Measurements from ENCODE around the gene NUDT4. TPM values are rescaled to one million over a fixed set of nuclear protein-coding genes. Genes with fewer than 3 reads are reported as not detected.

The NUDT4 gene
- total and polyA plus RNA-seq, 2 of the 8 experiments (the other 6 are each of a cell fraction or from before 2014, with no cell fraction given): 17.3 to 71.7 TPM

DNA sequence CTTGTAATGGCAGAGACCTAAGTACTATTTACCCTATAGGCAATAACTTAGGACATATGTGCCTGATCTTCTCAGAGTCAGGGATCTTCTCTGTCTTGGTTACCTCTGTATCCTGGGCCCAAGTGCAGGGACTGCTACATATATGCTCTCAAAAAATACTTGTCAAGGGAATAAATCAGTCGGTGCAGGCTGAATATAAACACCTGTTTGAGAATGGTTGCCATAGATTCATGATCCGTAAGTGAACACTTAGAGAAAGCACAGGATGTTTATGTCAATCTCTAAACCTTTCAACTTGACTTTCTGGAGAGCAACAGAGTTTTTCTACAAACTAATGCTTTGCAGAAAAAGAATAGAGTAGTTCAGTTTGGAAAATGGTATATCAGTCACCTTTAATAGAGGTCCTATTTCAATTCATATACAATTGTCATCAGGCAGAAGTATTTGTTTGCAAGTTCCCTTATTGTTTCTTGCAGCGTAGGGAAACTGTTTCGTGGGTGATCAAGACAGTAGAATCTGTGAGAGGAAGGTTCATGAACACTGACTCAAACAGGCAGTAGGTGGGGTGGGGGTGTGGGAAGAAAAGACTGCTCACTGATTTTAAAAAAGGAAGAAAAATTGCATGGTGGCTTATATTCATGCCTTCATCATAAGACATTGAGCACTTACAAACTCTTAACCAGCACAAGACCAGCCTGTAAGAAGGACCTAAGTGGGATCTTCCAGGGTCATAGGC lies 70.0 kb downstream of the NUDT4 start:
- H2BK15ac ChIP-seq (ENCODE audit: low read length): no peak overlapping the region
- H3K4me1 ChIP-seq (replicated peaks in 1 of 4; ENCODE audit: control insufficient read depth in 3 of 4, insufficient read depth in 4 of 4, low read length in 3 of 4): no peaks in the 10 kb centered on the region
- POLR2A ChIA-PET (ENCODE audit: partially characterized antibody): no interaction called here
- no peak overlapping the region for H3K4me3 ChIP-seq (ENCODE audit: extremely low read depth in 1 of 4, insufficient read depth in 2 of 4, low read depth in 3 of 4, low read length in 4 of 4)
- H4K8ac ChIP-seq (ENCODE audit: extremely low read depth, insufficient read depth, low read length): no peak overlapping the region
- H3K18ac ChIP-seq (ENCODE audit: extremely low read depth, low read length): no peak overlapping the region
- no peaks in the 10 kb centered on the region for H3K79me1 ChIP-seq (ENCODE audit: low read depth, low read length)
- H3K27me3 ChIP-seq (replicated peaks in 1 of 4; ENCODE audit: control insufficient read depth in 3 of 4, extremely low read depth in 1 of 4, insufficient read depth in 3 of 4, low read length in 3 of 4): no peaks in the 10 kb centered on the region
- H2BK20ac ChIP-seq (ENCODE audit: low read length): no peak overlapping the region
- H2BK5ac ChIP-seq (ENCODE audit: low read depth, low read length): no peak overlapping the region
- WGBS, 2 experiments (ENCODE audit: extremely low coverage in 1 of 2, insufficient coverage in 1 of 2, insufficient read length in 1 of 2, insufficient replicate concordance in 2 of 2, low coverage in 1 of 2, low lambda C conversion rate in 2 of 2, missing lambda C conversion rate in 1 of 2): 97% methylated on average over 4 of the region's 4 CpGs; no CpG with 5 or more reads in 1 of the 2 experiments
- DNase-seq (ENCODE audit: low read depth in 1 of 2, low spot score in 2 of 2): no peak
- no peaks in the 10 kb centered on the region for H3K9me3 ChIP-seq (ENCODE audit: insufficient read depth in 2 of 2, low read depth in 1 of 2, low read length in 1 of 2)
- no peak overlapping the region for H3K56ac ChIP-seq (replicated peaks; ENCODE audit: insufficient read length, low read depth, low read length)
- no peak overlapping the region for H2AFZ ChIP-seq (ENCODE audit: low read length)
- H3K36me3 ChIP-seq (ENCODE audit: control insufficient read depth in 2 of 4, insufficient read depth in 4 of 4, low read length in 3 of 4): no peaks in the 10 kb centered on the region
- peaks cover 2% of the 10 kb centered on the region; the same call in 1 of the 2 replicates for H3K23me2 ChIP-seq (ENCODE audit: low read depth, low read length)
- no peak overlapping the region for H3K23ac ChIP-seq (ENCODE audit: insufficient read length)
- no peak overlapping the region for H3K9ac ChIP-seq (replicated peaks in 1 of 4; ENCODE audit: extremely low read depth in 1 of 4, low read depth in 3 of 4, low read length in 3 of 4)
- H3K79me2 ChIP-seq (ENCODE audit: control insufficient read depth in 1 of 2, insufficient read depth in 2 of 2, low read length in 2 of 2): peaks cover 0 to 10% of the 10 kb centered on the region in 2 experiments; a peak in 2 of 4 replicates
- CTCF ChIA-PET (ENCODE audit: partially characterized antibody): no interaction called here
- no peak for FAIRE-seq
- no peak overlapping the region for H3K4ac ChIP-seq (replicated peaks; ENCODE audit: insufficient read length, low read depth, low read length)
- no peak overlapping the region for H3K27ac ChIP-seq (ENCODE audit: low read depth, low read length)
- no peaks in the 10 kb centered on the region for H4K20me1 ChIP-seq (replicated peaks in 1 of 2; ENCODE audit: control insufficient read depth in 1 of 2, insufficient read depth in 2 of 2, low read length in 2 of 2)
- no peak overlapping the region for H4K5ac ChIP-seq (ENCODE audit: insufficient read length, low read depth, low read length)
- H2BK120ac ChIP-seq (replicated peaks; ENCODE audit: low read depth, low read length): no peak overlapping the region
- no peak overlapping the region for H4K91ac ChIP-seq (replicated peaks; ENCODE audit: insufficient read length, low read length)
- H3K14ac ChIP-seq (ENCODE audit: insufficient read length): no peak overlapping the region
- no peak overlapping the region for H3K4me2 ChIP-seq (ENCODE audit: insufficient read depth in 1 of 2, low read depth in 2 of 2, low read length in 2 of 2)
- H2BK12ac ChIP-seq (ENCODE audit: low read depth, low read length): no peak overlapping the region
- H2AK5ac ChIP-seq (ENCODE audit: low read depth, low read length): no peak overlapping the region
- TF ChIP-seq, protein P1, sequence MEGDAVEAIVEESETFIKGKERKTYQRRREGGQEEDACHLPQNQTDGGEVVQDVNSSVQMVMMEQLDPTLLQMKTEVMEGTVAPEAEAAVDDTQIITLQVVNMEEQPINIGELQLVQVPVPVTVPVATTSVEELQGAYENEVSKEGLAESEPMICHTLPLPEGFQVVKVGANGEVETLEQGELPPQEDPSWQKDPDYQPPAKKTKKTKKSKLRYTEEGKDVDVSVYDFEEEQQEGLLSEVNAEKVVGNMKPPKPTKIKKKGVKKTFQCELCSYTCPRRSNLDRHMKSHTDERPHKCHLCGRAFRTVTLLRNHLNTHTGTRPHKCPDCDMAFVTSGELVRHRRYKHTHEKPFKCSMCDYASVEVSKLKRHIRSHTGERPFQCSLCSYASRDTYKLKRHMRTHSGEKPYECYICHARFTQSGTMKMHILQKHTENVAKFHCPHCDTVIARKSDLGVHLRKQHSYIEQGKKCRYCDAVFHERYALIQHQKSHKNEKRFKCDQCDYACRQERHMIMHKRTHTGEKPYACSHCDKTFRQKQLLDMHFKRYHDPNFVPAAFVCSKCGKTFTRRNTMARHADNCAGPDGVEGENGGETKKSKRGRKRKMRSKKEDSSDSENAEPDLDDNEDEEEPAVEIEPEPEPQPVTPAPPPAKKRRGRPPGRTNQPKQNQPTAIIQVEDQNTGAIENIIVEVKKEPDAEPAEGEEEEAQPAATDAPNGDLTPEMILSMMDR (IDR thresholded peaks at IDR 0.05; ENCODE audit: control extremely low read depth in 1 of 3, insufficient read depth in 1 of 3, low read depth in 1 of 3, low read length in 3 of 3): no peak
- no peak for TF ChIP-seq EZH2 (IDR thresholded peaks at IDR 0.05; ENCODE audit: low read depth, low read length, severe bottlenecking)
- TF ChIP-seq MAFK (IDR thresholded peaks at IDR 0.05; ENCODE audit: low read depth, low read length): no peak
- no peak for TF ChIP-seq TAF1 (IDR thresholded peaks at IDR 0.05; ENCODE audit: low read depth, low read length)
- no peak for TF ChIP-seq KDM4A (IDR thresholded peaks at IDR 0.05; ENCODE audit: low read depth, low read length, severe bottlenecking)
- no peak for TF ChIP-seq NRF1 (IDR thresholded peaks at IDR 0.05; ENCODE audit: low read depth, low read length)
- TF ChIP-seq NANOG (IDR thresholded peaks at IDR 0.05; ENCODE audit: insufficient read depth, low read depth, low read length, poor library complexity, severe bottlenecking): no peak
- no peak for TF ChIP-seq CBX5 (IDR thresholded peaks at IDR 0.05; ENCODE audit: low read depth, low read length)
- TF ChIP-seq KDM5A (IDR thresholded peaks at IDR 0.05; ENCODE audit: low read length): no peak
- no peak for TF ChIP-seq EGR1 (IDR thresholded peaks at IDR 0.05; ENCODE audit: borderline replicate concordance, low read depth, low read length)
- no peak for TF ChIP-seq SP2 (IDR thresholded peaks at IDR 0.05; ENCODE audit: low read length)

Measured in H1 (cell line).